COR-L47 (cell line): ENCODE results near the gene TAF4B.
"Not testable (repeated sequence)": the region's sequence is repeated elsewhere in the genome, so short reads cannot be mapped to it uniquely, and the experiment has no call there.

Experiments
- DNase-seq: peaks from one replicate; lab custom pipeline; 2025; lab: John Stamatoyannopoulos, UW

TAF4B gene

GRCh38 chr18:26309281-26309680 is 83.0 kb downstream of the TAF4B start:
- no peak for DNase-seq

- DNase-seq = peak; percentile 46
Measured at GRCh38 chr18:26312199-26312598, 86.0 kb downstream of the TAF4B start.

GRCh38 chr18:26317398-26317797 is 91.2 kb downstream of the TAF4B start:
- DNase-seq = no peak

- peak; percentile 6 for DNase-seq
Measured at GRCh38 chr18:26320686-26321085, 94.4 kb downstream of the TAF4B start.

GRCh38 chr18:26322890-26323653 is 96.8 kb downstream of the TAF4B start:
- no peak for DNase-seq

GRCh38 chr18:26325771-26326170 is 99.5 kb downstream of the TAF4B start:
- no peak for DNase-seq

- DNase-seq = no peak
Measured at GRCh38 chr18:26327062-26327461, 100.8 kb downstream of the TAF4B start.

GRCh38 chr18:26332991-26333390 is 106.7 kb downstream of the TAF4B start:
- no peak for DNase-seq

GRCh38 chr18:26335156-26335555 is 108.9 kb downstream of the TAF4B start:
- DNase-seq = no peak

GRCh38 chr18:26335571-26336487 is 109.6 kb downstream of the TAF4B start:
- no peak for DNase-seq

GRCh38 chr18:26336572-26336971 is 110.3 kb downstream of the TAF4B start:
- DNase-seq = no peak

GRCh38 chr18:26342646-26343045 is 116.4 kb downstream of the TAF4B start:
- no peak for DNase-seq

- DNase-seq = no peak
Measured at GRCh38 chr18:26350961-26351360, 124.7 kb downstream of the TAF4B start.

- DNase-seq = no peak
Measured at GRCh38 chr18:26356045-26356785, 130.0 kb downstream of the TAF4B start.

GRCh38 chr18:26357960-26358359 is 131.7 kb downstream of the TAF4B start:
- DNase-seq = no peak

GRCh38 chr18:26362021-26362420 is 135.8 kb downstream of the TAF4B start:
- DNase-seq = no peak

- no peak for DNase-seq
Measured at GRCh38 chr18:26367425-26367824, 141.2 kb downstream of the TAF4B start.

- DNase-seq = no peak
Measured at GRCh38 chr18:26370037-26370436, 143.8 kb downstream of the TAF4B start.

GRCh38 chr18:26376105-26376504 is 149.9 kb downstream of the TAF4B start:
- no peak for DNase-seq

- no peak for DNase-seq
Measured at GRCh38 chr18:26378701-26379100, 152.5 kb downstream of the TAF4B start.

- not testable (repeated sequence) for DNase-seq
Measured at GRCh38 chr18:26381555-26381954, 155.3 kb downstream of the TAF4B start.
